ENCODE data around the gene SRSF9.
"Not testable (repeated sequence)": the region's sequence is repeated elsewhere in the genome, so short reads cannot be mapped to it uniquely, and the experiment has no call there.

SRSF9 gene

DNA sequence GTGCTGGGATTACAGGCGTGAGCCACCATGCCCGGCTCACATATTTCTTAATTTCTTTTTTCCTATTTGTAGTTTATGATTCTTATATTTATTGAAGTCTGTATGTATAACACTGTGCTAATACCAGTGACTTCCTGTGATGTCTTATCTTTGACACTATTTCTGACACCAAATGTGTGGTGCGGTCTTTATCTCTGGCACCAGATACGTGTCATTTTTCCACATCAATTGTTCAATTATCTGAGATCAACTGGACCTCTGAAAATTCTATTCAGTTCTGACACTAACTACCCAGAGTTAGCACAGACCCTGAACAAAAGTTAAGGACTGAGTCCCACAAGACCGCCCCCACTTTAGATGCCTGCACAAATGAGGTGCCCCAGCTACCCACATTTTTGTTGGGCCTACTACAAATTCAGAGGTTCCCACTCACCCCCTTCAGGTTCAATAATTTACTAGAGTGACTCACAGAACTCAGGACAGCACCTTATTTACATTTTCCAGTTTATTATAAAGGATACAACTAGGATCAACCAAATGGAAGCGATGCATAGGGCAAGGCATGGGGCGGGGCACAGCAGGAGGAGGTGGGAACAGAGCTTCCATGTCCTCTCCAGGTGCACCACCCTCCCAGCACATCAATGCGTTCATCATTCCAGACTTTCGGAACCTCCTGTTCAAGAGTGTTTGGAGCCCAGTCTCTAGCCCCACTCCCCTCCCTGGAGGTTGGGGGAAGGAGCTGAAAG lies 11.6 kb upstream of the SRSF9 start:
- DNase-seq (ENCODE audit: low read depth): no peak

DNA sequence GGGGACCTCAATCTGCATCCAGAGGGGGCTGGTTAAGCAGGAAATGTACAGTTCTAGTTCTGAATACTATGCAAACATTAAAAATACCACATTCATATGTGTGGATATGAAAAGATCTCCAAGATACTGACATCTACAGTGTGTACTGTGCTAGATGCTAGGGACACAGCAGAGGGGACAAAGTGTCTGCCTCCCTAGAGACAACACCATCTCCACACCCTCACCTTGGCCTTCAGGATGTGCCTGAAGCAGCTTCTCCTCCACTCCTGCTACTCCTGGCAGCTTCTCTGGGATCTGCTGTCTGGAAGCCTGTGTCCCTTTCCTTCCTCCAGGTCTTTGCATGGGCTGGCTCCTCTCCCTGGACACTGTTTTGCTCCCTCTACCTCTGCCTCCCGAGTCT lies 10.7 kb upstream of the SRSF9 start:
- no peak for DNase-seq (ENCODE audit: low read depth)

DNA sequence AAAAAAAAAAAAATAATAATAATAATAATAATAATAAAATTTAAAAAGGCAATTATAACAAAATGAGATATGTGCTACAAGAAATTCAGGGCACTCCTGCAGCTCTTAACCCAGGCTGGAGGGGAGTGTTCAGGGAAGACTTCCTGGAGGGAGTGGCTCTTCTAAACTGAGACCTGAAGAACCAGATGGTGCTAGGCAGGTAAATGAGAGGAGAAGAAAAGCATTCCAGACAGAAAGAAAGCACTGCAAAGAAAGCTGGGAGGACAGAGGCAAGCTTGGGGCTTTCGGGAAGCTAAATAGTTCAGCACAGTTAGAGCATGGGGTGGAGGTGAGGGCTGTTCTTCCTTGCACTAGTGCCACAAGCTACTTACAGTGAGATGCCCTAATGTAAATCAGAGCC lies 9.9 kb upstream of the SRSF9 start:
- DNase-seq (ENCODE audit: low read depth): no peak

DNA sequence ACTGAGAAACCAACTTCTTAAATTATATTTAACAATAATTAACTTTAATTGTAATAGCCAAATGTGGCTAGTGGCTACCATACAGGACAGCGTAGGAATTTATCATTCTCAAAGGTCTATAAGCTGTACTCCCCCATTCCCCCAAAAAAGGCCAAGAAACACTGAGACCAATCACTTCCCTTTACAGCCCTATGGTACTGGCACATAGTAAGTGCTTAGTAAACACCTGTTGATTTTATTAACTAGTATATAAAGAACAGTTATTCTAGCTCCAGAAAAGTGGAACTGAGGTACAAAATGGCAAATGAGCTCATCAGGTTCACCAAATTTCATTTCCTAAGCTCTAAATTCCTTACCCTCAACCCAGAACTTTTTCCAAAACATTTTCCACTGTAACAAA lies 6.1 kb upstream of the SRSF9 start:
- no peak for DNase-seq (ENCODE audit: low read depth)

DNA sequence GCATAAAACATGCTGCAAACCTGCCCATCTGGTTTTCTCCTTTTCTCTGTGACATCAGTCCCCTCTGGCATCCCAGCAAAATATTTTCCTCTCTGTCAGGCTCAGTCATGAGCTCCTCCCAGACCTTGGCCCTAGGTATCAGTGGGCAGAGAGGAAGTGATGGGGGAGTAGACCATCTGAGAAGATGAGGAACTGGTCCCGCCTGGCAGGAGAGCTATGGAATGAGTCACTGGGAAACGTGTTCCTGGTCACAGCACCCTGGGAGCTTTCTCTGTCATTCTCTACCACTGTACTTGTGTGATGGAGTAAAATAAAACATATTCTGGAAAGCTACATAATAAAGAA lies 5.0 kb upstream of the SRSF9 start:
- DNase-seq (ENCODE audit: low read depth): no peak

DNA sequence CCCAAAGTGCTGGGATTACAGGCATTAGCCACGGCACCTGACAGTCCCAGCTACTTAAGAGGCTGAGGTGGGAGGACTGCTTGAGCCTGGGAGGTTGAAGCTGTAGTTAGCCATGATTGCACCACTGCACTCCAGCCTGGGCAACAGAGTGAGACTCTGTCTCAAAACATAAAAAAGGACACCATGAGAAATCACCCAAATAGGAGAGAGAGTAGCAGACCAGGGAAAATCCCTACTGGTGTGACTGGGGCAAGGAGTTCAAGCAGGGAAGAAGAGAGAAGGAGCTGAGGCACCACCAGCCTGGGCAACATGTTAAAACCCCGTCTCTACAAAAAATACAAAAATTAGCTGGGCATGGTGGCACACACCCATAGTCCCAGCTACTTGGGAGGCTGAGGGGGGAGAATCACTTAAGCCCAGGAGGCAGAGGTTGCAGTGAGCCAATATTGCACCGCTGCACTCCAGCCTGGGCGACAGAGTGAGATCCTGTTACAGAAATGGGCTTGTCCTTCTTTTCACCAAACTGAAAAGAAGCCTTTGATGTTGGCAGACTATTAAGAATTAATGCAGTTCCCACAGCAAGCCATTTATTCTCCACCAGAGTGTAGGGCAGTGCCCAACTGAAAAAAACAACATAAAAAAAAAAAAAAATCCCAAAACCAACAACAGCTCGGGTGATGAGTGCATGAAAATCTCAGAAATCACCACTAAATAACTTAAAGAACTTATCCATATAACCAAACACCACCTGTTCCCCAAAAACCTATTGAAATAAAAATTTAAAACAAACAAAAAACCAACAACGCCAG lies 4.5 kb upstream of the SRSF9 start:
- no peak for DNase-seq (ENCODE audit: low read depth)

DNA sequence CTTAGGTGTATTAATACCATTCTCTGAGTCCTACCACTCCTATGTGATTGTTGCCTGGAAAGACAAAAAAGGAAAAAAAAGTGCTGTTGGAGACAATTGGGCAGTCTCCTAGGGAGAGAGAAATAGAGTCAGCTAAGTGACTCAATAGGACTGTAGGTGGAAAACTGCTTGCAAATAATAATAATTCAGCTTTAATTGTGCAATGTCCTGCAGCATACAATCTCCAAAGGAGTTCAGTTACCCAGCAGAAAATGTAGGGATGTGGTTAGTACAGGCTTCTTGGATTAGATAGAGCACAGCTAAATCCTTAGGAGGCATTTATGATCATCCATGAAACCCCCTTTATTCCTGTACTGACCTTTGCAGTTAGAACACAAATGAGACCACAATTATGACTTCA lies 3.0 kb upstream of the SRSF9 start:
- DNase-seq (ENCODE audit: low read depth): no peak

DNA sequence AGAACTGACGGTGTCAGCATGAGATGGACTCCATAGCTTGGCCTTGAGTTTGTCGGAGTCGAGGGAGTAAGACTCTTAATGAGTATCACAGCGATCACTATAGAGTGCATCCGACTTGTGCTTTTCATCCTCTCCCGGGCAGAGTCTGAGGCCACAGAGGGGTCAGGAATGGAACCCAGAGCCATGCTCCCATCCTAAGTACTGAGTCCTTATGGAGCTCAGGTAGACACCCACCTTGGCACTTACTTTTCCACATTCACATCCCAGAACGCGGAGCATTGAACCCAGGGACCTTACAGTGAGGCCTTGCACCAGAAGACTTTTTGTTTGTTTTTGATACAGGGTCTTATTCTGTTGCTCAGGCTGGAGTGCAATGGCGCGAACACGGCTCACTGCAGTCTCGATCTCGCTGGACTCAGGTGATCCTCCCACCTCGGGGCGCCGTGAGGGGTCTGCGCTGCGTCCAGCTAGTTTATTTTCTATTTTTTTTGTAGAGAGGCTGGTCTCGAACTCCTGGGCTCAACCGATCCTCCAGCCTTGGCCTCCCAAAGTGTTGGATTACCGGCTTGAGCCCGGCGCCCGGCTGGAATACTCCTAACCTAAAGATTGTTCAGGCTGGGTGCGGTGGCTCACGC lies 719 bp upstream of the SRSF9 start:
- no peak for DNase-seq (ENCODE audit: low read depth)

DNA sequence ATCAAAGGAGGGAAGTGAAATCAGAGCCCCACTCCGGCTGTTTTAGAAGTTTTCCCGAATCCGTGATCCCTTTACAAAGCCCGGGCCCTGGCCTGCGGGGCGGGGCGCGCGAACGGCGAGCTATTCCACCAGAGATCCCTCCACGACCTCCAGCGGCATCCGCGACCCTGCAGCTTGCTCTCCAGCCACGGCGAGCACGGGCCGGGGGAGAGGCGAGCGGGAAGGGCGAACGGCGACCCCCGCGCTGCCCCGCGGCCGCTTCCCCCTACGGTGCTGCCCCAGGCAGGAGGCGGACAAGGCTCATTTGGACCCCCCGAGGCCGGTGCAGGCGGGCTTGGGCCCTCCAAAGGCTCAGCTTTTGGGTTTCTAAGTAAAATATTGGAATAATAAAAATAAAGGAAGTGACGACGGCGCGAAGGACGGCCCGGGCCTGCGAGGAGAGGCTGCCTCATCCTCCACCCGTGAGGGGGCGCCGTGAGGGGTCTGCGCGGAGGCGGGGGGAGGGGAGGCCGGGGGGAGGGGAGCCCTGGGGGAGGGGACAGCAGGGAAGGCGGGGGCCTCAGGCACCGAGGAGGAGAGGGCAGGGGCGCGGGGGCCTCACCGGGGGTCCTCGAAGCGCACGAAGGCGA lies 613 bp downstream of the SRSF9 start:
- peak; percentile 24 for DNase-seq (ENCODE audit: low read depth)

DNA sequence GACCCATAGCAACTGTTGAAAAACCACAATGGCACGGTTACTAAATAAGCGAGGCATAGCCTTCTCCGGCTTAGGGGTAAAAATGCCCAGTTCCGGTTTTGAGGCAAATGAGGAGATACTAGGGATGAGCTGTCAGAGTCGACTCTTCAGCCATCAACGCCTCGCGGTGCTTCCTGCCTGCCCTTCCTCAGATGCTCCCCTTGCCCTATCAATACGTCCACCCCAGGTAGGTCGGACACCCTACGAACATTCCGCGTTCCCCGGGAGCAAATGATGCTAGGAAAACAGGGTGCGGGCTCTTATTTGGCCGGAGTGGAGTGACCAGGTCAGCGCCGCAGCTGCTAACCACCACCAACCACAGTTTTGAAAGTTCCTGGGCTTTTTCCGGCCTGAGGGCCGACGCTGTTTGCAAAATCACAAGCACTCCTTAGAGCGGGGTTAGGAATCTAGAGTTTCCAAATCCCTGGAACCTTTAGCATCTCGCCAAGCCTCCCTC lies 1.2 kb downstream of the SRSF9 start:
- DNase-seq (ENCODE audit: low read depth): no peak

DNA sequence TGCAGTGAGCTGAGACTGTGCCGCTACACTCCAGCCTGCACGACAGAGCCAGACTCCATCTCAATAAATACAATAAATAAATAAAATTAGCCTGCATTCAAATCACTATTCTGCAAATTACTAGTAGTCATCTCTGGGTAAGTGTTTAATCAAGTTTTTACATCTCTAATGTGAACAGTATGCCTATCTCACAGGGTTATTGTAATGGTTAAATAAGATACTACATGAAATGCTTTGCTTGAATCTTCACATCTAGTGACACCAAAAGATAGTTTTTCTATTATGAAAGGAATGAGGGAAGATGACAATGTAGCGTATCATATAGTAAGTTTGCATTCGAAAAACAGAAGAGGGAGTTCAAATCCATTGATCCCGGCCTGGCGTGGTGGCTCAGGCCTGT lies 2.1 kb downstream of the SRSF9 start:
- DNase-seq (ENCODE audit: low read depth): no peak

DNA sequence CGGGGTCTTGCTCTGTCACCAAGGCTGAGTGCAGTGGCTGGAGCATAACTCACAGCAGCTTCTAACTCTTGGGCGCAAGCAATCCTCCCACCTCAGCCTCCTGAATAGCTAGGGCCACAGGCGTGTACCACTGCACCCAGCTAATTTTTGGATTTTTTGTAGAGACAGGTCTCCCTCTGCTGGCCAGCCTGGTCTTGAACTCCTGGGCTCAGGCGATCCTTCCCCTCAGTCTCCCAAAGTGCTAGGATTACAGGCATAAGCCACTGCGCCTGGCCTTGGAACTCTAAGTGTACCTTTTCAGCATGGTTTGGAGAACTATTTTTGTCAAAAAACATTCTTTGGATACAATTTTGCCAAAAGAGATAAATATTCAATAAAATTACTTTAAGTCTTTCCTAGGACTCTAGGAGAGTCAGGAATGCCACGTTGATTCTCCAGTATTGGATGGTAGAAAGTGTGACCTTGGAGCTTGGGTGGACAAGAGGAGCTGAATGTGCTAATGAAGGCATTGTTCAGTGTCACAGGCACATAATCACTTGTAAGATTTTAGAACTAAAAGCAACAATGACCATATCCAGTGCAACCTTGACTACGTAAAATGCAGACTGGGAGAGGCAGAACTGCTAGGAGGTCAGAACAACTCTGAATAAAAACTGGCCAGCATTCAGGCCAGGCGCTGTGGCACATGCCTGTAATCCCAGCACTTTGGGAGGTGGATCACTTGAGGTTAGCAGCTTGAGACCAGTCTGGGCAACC lies 2.8 kb downstream of the SRSF9 start:
- no peak for DNase-seq (ENCODE audit: low read depth)

DNA sequence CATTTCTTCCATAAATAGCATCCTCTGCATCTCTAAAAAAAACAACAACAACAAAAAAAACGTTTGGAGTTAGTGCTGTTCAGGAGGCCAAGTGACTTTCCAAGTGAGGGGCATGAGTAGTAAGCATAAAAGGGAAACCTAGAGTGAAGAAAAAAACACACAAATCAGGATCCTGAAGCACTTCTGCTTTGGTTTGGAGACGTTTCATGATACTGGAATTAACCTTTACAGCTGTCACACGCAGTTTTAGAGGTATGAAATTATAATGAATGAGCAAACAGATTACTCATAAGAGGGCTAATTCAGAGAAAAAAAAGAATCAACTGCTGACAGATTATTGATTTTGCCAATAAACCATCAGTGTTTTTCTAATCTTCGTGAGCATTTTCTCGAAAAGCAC lies 3.8 kb downstream of the SRSF9 start:
- DNase-seq (ENCODE audit: low read depth): no peak

DNA sequence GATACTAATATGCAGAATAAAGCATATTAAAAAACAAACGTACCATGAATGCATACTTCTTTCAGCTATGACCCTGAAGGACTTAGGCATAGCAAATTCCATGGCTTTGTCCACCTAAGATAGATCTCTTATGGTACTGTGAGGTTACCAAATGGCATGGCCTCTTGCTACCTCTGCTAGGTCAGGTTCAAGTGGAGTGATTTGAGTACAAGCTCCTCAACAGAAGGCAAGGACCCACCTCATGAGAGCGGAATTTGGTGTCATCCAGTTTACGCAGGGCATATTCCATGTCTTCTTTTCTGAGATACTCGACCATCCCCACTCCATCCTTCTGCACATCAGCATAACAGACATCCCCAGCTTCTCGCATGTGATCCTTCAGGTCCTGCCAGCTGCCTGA lies 5.8 kb downstream of the SRSF9 start:
- no peak for DNase-seq (ENCODE audit: low read depth)

DNA sequence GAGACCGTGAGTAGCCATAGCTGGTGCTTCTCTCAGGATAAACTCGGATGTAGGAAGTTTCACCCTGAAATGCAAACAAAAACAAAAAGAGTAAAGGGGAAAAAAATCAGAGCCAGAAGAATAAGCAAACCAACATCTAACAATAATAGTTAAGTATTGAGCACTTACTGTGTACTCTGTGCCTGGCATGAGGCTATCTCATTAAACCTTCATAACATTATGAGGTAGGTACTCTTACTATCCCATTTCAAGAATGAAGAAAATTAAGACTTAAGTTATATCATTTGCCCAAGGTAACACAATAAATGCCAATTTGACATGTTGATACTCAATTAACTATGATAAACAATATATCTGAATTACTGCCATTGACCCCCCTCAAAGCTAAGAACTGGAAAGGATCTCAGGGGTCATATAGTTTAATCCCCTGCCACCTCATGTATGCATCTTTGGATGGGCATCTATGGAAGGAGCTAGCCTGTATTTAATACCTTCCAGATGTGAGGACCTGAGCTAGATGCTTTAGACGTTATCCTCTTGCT lies 7.4 kb downstream of the SRSF9 start:
- DNase-seq (ENCODE audit: low read depth): no peak

DNA sequence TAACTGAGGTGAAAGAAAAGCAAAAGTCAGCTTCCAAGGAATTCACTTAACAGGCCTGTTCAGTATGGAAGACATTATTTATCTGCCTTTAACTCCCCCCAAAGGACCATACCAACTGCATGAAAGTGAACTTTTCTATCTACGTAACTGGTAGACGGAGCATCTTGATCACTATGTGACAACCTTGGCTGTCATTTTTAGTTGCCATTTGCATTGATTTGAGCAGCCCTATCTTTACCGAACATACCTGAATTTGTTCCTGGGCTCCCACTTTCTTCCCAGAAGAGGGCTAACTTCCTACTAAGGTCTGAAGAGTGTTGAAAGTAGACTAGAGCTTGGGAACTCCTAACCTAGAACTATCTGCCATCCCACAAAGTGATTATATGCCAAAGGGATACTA lies 9.4 kb downstream of the SRSF9 start:
- DNase-seq (ENCODE audit: low read depth): no peak

DNA sequence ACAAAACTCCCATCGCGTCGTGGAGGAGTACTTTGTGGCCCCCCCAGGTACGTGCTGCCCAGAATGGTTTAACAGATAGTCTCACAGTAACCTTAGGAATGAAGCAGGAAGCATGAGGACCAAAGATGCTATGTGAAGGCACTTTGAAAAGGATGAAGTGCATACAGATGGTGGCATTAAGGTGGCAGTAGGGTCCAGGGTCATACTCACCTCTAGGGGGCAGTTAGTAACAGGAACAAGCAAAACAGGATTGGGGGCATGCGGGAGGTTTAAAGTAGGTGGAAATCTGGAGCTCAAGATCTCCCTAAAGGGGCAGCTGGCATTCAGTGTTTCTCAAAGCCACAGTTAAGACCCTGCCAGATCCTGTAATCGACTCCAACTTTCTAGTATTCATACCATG lies 12.4 kb downstream of the SRSF9 start:
- DNase-seq (ENCODE audit: low read depth): no peak

DNA sequence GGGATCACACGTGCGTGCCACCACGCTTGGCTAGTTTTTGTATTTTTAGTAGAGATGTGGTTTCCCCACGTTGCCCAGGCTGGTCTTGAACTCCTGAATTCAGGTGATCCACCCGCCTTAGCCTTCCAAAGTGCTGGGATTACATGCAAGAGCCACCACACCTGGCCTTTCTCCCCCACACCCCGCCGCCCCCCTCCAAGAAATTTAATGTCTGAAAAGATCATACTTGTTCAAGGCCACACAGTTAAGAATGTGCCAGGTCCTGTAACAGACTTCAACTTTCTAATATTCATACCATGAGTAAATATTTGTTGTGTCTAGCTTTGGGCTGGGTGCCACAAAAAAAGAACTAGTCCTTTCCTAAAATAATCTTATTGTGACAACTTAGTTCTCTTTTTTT lies 14.2 kb downstream of the SRSF9 start:
- DNase-seq (ENCODE audit: low read depth): no peak

DNA sequence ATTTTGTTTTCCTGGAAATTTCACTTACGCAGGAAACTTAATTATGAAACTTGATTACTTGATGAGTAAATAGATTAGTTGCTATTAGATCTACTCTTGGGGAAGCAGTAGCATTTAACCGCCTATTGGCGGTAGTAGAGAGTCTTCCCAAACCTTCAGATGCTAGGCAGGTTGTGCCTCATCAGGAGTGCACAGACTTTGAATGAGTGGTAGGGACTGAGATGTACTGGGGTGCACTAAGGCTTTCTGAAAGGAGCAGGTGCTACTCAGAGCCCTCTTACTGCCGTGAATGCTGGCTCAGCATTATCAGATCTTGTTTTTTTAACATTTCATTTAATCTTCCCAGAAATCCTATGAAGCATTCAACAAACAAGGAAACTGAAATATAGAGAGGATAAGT lies 15.6 kb downstream of the SRSF9 start:
- no peak for DNase-seq (ENCODE audit: low read depth)

DNA sequence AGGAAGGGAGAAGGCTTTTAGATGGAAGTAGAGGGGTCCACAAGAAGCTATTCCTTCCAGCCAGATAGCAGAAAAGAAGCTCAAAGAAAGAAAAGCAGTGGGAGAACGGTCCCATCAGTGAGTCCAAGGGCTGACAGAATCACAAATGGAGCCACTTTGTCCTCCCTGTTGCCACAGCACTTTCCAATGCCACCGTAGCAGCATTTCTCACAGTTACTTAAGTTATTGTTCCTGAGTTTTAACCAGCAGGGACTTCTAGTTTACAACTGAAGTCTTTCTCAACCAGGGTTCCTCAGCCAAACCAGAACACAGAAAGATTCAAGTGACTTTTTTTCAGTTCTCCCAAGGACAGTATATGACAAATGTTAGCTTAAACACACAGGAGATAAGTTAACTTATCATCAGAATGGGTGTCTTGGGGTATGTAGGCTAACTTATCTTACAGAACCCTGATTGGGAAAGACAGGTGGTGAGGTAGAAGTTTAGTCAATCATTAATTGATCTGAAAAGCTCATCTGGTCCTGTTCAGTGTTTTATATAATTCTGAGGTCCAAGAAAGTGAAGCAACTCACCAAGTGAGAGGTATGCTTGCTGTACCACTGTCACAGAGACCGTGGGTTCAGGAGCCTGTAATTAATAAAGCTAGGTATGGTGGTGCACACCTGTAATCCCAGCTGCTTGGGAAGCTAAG lies 16.3 kb downstream of the SRSF9 start:
- DNase-seq (ENCODE audit: low read depth): no peak

DNA sequence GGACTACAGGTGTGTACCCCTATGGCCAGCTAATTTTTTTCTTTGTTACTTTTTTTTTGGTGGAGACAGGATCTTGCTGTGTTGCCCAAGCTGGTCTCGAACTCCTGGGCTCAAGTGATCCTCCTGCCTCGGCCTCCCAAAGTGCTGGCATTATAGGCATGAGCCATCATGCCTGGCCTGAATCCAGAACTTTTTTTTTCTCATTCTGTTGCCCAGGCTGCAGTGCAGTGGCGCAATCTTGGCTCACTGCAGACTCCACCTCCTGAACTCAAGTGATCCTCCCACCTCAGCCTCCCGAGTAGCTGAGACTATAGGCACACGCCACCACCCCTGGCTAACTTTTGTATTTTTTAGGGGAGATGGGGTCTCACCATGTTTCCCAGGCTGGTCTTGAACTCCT lies 17.0 kb downstream of the SRSF9 start:
- DNase-seq (ENCODE audit: low read depth): not testable (repeated sequence)
